Astrocyte of the hippocampus (primary cell): ENCODE results near the gene TMLHE.
"Not testable (repeated sequence)": the region's sequence is repeated elsewhere in the genome, so short reads cannot be mapped to it uniquely, and the experiment has no call there.

ENCODE experiments used
- DNase-seq: peaks from one replicate; pipeline ENCODE4 v3.0.0; 2011; ENCODE audit warnings: low read depth, low spot score

The TMLHE gene

DNA sequence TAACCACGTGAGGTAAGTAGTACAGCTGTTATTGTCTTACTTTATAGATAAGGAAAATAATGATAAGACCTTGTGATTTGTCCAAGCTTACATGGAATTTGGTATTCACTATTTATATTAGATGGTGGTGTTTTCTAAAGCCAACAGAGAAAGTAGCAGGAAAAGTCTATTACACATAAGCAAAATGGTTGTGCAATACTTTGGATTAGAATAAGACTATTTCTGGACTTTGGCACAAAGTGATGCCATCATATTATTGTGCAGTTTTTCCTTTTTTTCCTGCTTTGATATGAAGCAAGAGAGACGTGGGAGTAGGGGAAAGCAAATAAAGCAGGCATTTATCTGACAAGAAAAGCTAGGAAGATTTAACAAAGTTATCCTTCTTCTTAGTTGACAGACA lies 117.6 kb downstream of the TMLHE start:
- DNase-seq, result not testable (repeated sequence)

DNA sequence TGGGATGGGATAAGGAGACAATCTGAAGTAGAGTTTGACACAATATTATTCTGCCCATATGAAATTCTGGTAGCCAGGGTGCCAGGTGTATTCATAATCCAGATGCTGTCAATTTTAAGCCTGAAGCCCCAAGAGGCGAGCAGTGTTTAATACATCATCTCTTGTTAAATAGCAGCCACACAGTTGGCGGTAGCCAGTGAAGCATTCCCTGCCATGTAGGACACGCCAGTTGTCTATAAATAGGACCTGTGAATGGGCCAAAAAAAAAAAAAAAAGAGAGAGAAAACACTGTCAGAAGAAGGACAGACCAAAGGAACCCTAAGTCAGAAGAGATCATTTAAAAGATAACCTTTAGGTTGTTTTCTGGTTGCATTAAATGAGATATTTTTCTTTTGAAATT lies 121.3 kb downstream of the TMLHE start:
- DNase-seq, result not testable (repeated sequence)

DNA sequence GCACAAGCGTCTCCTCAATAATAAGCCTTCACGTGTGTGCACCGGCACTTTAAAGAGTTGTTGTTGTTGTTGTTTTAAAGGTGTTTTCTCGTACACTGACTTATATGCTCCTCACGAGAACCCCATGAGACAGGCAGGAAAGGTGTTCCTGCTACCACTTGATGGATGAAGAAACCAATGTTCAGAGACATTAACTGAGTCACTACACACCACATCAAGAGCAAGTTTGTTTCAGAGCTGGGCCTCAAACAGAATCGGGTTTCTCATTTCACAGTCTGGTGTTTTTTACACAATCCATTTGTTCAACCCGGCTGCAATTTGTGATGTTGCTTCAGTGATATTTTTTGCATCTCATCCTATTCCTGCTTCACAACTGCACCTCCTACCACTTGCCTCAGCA lies 135.6 kb downstream of the TMLHE start:
- not testable (repeated sequence) for DNase-seq

DNA sequence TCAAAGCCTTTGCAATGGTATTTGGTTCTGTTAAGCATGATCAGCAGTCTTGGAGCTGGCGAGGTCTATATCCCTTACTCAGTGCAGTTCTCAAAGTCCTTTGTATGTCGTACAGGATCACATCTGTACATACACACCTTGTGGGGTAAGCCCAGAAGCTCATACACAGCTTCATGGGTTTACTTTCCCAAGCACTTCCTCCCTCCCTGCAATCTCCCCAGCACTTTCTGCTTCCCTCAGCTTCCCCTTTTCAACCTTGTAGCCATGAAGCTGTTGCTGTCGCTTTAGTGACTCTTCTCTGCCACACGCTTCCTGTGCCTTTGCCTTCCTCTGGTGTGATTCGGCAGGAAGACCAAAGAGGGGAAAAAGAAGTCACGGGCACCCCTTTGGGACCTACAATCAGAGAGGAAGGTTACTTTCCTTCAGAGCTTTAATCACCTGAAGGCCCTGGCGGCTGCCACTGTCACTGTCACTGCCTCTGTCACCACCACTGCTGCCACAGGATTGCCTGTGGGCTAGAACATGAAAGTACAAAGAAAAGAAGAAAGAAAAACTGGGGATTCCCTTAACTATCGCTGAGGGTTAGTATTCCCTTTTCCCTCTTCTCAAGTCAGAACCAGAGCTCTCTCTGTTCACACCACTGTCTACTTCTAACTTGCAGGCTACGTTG lies 146.3 kb downstream of the TMLHE start:
- DNase-seq, result not testable (repeated sequence)

DNA sequence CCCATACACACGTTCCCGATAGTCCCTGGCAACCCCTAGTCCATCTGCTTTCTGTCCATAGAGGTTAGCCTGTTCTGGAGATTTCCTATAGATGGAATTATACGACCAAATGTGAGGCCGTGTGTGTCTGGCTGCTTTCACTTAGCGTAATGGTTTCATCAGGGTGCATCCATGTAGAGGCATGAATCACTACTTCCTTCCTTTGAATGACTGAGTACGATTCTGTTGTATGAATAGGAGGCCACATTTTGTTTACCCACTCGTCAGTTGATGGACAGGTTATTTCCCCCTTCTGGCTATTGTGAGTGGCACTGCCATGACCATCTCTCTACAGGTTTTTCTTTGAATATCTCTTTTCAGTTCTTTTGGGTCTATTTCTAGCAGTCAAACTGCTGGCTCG lies 152.3 kb downstream of the TMLHE start:
- not testable (repeated sequence) for DNase-seq

DNA sequence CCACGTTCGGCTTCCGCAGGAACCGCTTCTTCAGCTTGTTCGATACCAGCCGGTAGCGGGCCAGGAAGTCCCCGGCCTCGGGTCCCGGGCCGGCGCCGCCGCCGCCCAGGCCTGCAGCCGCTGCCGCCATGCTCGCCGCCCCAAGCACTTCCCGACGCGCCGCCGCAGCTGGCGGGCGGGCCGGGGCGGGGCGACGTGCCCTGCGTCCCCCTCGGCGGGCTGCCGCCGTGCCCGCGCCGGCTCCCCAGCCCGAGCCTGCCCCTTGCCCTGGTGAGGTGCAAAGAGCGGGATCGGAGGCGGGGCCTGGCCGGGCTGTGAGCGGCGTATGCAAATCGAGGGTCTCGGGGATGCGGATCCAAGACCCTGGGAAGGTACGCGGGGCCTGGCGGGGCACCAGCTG lies 154.3 kb downstream of the TMLHE start, which contains the start of gene F8A3:
TSS of gene F8A3 (minus strand) at position 150 of the 400 bp plus-strand sequence. CDS start at position 130, 20 bp downstream.
- DNase-seq, result not testable (repeated sequence)

DNA sequence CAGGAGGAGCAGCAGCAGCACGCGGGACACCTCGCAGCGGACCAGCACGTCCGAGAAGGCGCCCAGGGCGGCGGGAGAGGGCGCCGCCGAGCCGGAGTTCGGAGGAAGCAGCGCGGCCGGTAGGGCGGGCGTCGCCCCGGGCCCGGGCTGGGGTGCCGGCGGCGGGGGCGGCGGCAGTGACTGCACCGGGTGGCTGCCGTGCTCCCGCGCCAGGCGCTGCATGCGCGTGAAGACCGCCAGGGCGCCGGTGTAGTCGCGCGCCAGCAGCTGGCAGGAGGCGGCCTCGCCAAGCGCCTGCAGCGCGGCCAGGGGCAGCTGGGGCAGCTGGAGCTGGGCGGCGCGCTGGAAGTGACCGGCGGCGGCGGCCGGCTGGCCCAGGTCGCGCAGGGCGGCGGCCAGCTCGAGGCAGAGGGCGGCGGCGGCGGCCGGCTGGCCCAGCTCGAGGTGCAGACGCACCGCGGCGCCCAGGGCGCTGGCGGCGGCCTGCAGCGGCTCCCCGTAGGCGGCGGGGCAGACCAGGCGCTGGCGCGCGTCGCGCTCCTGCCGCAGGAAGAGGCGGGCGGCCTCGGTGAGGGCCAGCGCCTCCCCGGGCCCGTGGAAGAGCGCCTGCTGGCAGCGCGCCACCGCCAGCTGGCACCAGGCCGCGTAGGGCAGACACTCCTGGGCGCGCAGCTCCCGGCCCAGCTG lies 154.8 kb downstream of the TMLHE start:
- DNase-seq, result not testable (repeated sequence)

DNA sequence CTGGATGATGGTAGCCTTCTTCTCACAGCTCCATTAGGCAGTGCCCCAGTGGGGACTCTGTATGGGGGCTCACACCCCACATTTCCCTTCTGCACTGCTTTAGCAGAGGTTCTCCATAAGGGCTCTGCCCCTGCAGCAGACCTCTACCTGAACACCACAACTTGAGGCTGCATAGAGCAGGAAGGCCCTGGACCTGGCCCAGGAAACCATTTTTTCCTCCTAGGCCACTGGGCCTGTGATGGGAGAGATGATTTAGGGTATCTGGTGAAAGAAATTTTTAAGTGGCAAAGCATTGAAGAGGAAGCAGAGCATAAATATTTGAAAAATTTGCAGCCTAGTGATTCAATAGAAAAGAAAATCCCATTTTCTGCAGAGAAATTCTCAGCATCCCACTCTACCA lies 171.7 kb downstream of the TMLHE start:
- DNase-seq, result no peak
